GM12865 (cell line): ENCODE results near the gene ASNS.
A peak's percentile ranks its signal among the peaks of the same experiment; 100 is the strongest.

ENCODE experiments used
- DNase-seq: peaks from one replicate; pipeline ENCODE4 v3.0.0; 2010; ENCODE audit warnings: low read depth
- H3K4me3 ChIP-seq: 2 replicates; pipeline ENCODE4 v1.5.1; 2011; ENCODE audit warnings: mild to moderate bottlenecking, low read depth, low read length, control low read depth
- CTCF ChIP-seq: IDR thresholded peaks from 2 replicates; pipeline ENCODE4 v1.5.1; 2011; ENCODE audit warnings: low read length, control low read depth, low read depth, inconsistent platforms; ENCODE audit not compliant: insufficient read depth; ENCODE audit errors: missing control alignments

ASNS gene

GRCh38 chr7:97835296-97836138 is 36.7 kb downstream of the ASNS start:
- peak; percentile 71 for DNase-seq
- peak; percentile 62 for TF ChIP-seq CTCF
- H3K4me3 ChIP-seq, result no peak overlapping the region

GRCh38 chr7:97819161-97819560 is 53.0 kb downstream of the ASNS start:
- no peak for TF ChIP-seq CTCF
- DNase-seq, result no peak
- no peak overlapping the region for H3K4me3 ChIP-seq

GRCh38 chr7:97818066-97818663 is 54.0 kb downstream of the ASNS start:
- no peak overlapping the region for H3K4me3 ChIP-seq
- DNase-seq, result no peak
- no peak for TF ChIP-seq CTCF
